ENCODE data around the gene FBXL13. TPM values are rescaled to one million over a fixed set of nuclear protein-coding genes. Genes with fewer than 3 reads are reported as not detected.

FBXL13 gene
- total and polyA plus RNA-seq, 11 donors: 0.16 to 1.2 (median 0.41) TPM; not detected in 1

DNA sequence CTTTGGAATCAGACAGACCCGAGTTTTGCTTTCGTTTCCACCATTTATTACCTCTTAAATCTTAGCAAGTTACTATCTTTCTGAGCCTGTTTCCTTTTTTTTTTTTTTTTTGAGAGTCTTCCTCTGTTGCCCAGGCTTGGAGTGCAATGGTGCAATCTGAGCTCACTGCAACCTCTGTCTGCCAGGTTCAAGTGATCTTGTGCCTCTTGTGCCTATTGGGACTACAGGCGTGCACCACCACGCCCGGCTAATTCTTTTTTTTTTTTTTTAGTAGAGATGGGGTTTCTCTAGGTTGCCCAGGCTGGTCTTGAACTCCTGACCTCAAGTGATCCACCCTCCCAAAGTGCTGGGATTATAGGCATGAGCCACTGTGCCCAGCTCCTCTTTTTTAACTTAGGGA lies 241.3 kb downstream of the FBXL13 start:
- ATAC-seq (no peak), DNase-seq (no peak)
- 90 to 96% (median 93%) methylated on average over 5 of the region's 5 CpGs for WGBS, 4 donors
- Histone ChIP-seq H3K9me3 (no peaks in the 10 kb centered on the region), H3K36me3 (peaks cover 0 to 10% (median 3%) of the 10 kb centered on the region in 9 donors), H3K27ac (no peak overlapping the region), H3K27me3 (no peaks in the 10 kb centered on the region), H3K4me3 (no peak overlapping the region), H3K4me1 (peaks cover 0 to 17% (median 0%) of the 10 kb centered on the region in 12 donors)
- intact Hi-C loops (cut with DNase I): no loop called here
- TF ChIP-seq, protein P1, sequence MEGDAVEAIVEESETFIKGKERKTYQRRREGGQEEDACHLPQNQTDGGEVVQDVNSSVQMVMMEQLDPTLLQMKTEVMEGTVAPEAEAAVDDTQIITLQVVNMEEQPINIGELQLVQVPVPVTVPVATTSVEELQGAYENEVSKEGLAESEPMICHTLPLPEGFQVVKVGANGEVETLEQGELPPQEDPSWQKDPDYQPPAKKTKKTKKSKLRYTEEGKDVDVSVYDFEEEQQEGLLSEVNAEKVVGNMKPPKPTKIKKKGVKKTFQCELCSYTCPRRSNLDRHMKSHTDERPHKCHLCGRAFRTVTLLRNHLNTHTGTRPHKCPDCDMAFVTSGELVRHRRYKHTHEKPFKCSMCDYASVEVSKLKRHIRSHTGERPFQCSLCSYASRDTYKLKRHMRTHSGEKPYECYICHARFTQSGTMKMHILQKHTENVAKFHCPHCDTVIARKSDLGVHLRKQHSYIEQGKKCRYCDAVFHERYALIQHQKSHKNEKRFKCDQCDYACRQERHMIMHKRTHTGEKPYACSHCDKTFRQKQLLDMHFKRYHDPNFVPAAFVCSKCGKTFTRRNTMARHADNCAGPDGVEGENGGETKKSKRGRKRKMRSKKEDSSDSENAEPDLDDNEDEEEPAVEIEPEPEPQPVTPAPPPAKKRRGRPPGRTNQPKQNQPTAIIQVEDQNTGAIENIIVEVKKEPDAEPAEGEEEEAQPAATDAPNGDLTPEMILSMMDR (IDR thresholded peaks at IDR 0.05): no peak

DNA sequence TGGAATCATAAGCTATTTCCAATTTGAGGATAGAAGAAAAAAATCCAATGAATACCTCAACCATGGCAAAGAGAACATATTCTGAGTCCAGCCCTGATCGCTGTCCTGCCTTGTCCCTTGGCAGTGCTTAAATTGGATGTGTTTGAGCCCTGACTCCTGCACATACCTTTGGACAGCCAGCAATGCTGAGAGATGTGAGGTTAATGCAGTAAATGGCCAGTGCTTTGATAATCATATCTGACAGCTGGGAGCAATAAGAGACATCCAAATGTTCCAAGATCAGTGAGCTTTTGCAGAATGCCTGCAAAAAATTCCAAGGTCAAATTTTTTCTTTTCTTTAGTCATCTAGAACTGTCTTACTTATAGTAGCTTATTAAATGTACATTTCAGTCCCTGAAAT lies 241.9 kb downstream of the FBXL13 start:
- peaks cover 0 to 10% (median 3%) of the 10 kb centered on the region in 9 donors for H3K36me3 ChIP-seq
- DNase-seq (no peak), ATAC-seq (no peak)
- TF ChIP-seq, protein P1 (IDR thresholded peaks at IDR 0.05): no peak
- no peak for TF ChIP-seq POLR2A (IDR thresholded peaks at IDR 0.05)
- intact Hi-C loops (cut with DNase I): no loop called here
- WGBS, 4 donors: 48 to 70% (median 65%) methylated on average over 1 of the region's 1 CpG
- H3K4me1 ChIP-seq: peaks cover 0 to 17% (median 0%) of the 10 kb centered on the region in 12 donors
- no peak overlapping the region for H3K4me3 ChIP-seq
- no peak overlapping the region for H3K27ac ChIP-seq
- no peaks in the 10 kb centered on the region for H3K9me3 ChIP-seq
- H3K27me3 ChIP-seq: no peaks in the 10 kb centered on the region

DNA sequence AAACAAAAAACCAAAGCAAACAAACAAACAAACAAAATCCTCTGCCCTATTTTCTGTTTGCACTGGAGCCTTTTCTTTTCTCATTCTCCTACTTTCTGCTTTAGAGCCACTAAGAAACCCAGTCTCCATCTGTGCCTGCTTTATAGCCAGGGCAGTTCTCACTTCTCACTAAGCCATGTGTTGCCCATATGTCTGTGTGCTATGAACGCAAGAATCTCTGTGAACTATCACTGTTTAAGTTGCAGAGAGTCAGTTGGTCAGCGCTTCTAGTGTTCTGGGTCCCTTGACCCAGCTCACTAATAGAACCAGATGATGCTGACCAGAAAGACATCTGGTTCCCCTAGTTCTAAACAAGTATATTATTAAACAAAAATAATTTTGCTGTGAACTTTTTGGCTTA lies 244.4 kb downstream of the FBXL13 start:
- no peak for ATAC-seq
- Histone ChIP-seq H3K27me3 (no peaks in the 10 kb centered on the region), H3K36me3 (peaks cover 0 to 16% (median 3%) of the 10 kb centered on the region in 9 donors), H3K4me1 (peaks cover 0 to 15% (median 0%) of the 10 kb centered on the region in 12 donors), H3K9me3 (no peaks in the 10 kb centered on the region), H3K4me3 (no peak overlapping the region), H3K27ac (no peak overlapping the region)
- WGBS, 4 donors: 85 to 90% (median 88%) methylated on average over 2 of the region's 2 CpGs
- TF ChIP-seq, protein P1 (IDR thresholded peaks at IDR 0.05): no peak
- TF ChIP-seq POLR2A (IDR thresholded peaks at IDR 0.05): no peak
- no peak for DNase-seq
- intact Hi-C loops (cut with DNase I): no loop called here

DNA sequence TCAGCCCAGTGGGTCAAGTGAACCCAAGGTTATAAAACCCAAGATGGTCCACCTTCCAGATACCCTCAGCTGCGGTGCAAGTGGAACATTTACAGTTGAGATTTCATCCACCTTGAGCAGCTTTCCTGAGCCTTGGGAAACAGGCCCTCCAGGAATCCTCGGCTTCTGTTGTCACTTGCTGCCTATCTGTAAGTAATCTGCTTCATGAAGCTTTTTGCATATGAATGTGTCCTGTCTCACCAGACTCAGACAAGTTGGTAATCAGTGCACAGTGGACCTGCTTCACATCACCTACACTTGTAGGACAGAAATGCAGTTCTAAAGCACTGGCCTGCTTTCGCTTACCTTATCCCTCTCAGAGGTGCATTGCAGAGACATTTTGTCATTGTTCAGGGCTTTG lies 245.5 kb downstream of the FBXL13 start:
- Histone ChIP-seq H3K36me3 (peaks cover 0 to 16% (median 3%) of the 10 kb centered on the region in 9 donors), H3K27me3 (no peaks in the 10 kb centered on the region), H3K9me3 (no peaks in the 10 kb centered on the region), H3K27ac (no peak overlapping the region), H3K4me1 (peaks cover 0 to 15% (median 0%) of the 10 kb centered on the region in 12 donors), H3K4me3 (no peak overlapping the region)
- intact Hi-C loops (cut with DNase I): no loop called here
- no peak for DNase-seq
- 72 to 86% (median 80%) methylated on average over 2 to 3 of the region's 3 CpGs for WGBS, 4 donors
- ATAC-seq: no peak
- TF ChIP-seq POLR2A (IDR thresholded peaks at IDR 0.05): no peak
- TF ChIP-seq, protein P1 (IDR thresholded peaks at IDR 0.05): no peak
